ENCODE results near the gene TAB2. TPM values are rescaled to one million over a fixed set of nuclear protein-coding genes. Genes with fewer than 3 reads are reported as not detected.

TAB2 gene, protein sequence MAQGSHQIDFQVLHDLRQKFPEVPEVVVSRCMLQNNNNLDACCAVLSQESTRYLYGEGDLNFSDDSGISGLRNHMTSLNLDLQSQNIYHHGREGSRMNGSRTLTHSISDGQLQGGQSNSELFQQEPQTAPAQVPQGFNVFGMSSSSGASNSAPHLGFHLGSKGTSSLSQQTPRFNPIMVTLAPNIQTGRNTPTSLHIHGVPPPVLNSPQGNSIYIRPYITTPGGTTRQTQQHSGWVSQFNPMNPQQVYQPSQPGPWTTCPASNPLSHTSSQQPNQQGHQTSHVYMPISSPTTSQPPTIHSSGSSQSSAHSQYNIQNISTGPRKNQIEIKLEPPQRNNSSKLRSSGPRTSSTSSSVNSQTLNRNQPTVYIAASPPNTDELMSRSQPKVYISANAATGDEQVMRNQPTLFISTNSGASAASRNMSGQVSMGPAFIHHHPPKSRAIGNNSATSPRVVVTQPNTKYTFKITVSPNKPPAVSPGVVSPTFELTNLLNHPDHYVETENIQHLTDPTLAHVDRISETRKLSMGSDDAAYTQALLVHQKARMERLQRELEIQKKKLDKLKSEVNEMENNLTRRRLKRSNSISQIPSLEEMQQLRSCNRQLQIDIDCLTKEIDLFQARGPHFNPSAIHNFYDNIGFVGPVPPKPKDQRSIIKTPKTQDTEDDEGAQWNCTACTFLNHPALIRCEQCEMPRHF
- total RNA-seq: 100 to 1,000 TPM in 1 of 4 donors, 10 to 100 TPM in 3; 59.2 to 121 (median 83.8) TPM

DNA sequence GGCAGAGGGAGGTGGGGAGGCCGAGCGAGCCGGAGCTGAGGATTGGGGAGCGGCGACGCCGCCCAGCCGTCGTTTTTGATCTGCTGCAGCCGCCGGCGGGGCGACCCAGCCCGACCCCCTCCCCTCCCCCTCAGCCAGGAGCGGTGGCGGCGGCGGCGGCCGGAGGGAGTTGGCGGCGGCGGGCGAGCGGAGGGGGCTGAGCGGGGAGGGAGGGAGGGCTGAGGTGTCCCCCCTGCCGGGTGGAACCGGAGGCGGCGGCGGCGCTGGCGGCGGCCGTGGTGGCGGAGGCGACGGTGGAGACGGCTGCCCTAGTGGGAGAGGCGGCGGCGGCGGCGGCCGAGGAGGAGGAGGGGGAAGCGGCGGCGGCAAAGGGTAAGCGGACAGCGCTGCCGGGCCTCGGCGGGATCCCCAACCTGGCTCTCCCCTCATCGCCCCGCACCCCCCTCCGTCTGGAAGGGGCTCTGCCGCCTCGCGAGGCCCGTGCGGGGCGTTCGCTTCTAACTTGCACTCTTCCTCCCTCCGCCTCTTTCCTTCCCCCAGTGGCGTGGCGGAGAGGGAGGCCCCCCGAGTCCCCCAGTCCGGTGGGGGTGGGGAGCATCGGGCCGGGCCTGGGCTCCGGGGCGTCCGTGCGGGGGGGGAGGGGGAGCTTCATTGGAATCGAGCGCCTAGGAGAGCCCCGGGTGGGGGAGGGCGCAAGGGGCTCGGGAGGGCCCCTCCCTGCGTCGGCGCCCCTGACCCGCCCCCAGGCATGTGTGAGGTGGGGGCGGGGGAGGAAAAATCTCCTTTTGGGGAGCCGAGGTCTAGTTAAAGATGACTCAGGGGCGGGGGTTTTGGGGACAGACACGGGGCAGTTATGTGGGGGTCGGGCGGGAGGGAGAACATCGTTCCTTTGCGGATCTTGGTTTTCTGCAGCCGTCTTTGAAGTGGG, at the start of gene TAB2:
TSS of gene TAB2 (plus strand) at position 69 of the 928 bp plus-strand sequence. CDS start 52,286 bp downstream, outside the sequence.
- no peak for TF ChIP-seq CTCF (IDR thresholded peaks at IDR 0.05; ENCODE audit: low read depth)

GRCh38 chr6:149268146-149268545, 49.4 kb upstream of the TAB2 start:
- no peak for TF ChIP-seq CTCF (IDR thresholded peaks at IDR 0.05; ENCODE audit: low read depth)

- no peak for TF ChIP-seq CTCF (IDR thresholded peaks at IDR 0.05; ENCODE audit: low read depth)
Observed at GRCh38 chr6:149268768-149269167, 48.7 kb upstream of the TAB2 start.

- no peak for TF ChIP-seq CTCF (IDR thresholded peaks at IDR 0.05; ENCODE audit: low read depth)
Observed at GRCh38 chr6:149270616-149271015, 46.9 kb upstream of the TAB2 start.

DNA sequence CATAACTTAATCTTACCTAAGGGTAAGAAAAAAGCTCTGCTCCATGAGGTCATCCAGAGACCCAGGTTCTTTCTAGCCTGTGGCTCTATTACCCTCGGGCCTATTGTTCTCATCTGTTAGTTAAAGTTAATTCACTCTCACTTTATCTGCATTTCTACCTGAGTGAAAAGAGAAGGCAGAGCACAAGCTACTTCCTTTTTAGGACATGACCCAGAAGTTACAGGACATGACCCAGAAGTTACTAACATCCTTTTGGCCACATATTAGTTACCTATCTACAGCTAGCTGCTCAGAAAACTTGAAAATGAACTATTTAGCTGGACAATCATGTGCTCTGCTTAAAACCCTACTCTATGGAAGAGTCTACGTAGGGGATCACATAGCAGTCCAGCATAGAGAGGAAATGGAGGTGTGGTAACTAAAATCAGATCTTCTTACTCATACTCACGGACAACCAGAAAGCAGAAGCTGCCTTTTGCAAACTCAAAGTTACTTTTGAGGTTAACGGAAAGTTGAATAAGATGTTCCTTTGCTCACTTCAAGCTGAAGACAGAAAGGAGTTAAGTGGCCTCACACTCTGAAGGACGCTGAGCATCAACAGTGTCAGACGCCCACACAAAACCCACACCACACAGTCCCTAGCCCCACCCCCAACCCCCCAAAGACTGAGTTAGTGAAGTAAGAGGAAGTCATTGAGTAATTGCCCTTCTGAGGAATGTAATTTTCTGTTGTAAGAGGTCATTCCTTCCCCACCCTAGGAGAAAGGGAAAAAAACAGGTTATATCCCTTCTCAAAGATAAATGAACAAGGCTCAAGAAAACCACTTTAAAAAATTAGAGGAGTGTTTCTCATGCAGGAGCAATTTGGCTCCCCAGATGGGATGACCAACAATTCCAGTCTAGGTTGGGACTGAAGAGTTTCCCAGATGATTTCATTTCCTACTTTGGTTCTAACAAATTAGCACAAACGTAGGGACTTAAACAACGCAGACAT, 45.9 kb upstream of the TAB2 start:
- no peak for TF ChIP-seq CTCF (IDR thresholded peaks at IDR 0.05; ENCODE audit: low read depth)

- TF ChIP-seq CTCF (IDR thresholded peaks at IDR 0.05; ENCODE audit: low read depth): no peak
Observed at GRCh38 chr6:149273318-149273717, 44.2 kb upstream of the TAB2 start.
